ENCODE data around the gene RBM38. TPM values are rescaled to one million over a fixed set of nuclear protein-coding genes. Genes with fewer than 3 reads are reported as not detected.

Gene RBM38
- total and polyA plus RNA-seq, 12 donors: 3.0 to 30.9 (median 14.1) TPM

DNA sequence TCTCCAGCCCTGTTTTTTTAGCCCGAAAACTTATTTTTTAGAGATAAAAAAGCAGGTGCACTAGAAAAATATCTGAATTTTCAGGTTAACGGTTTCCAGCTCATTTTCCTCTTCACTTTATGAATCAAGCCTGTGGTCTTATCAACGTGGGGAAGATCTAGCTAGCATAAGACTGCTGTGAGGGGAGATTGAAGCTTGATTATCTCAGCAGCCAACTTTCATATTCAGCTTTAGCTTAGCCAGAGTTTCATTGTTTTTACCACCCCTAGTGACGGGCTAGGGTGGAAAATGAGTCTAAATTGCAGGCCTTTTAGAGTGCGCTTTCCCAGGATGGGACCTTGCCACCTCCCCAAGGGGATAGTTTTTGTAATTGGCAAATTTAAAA, 11.9 kb upstream of the RBM38 start:
- H3K36me3 ChIP-seq (replicated peaks in 1 of 2): peaks cover 0 to 44% of the 10 kb centered on the region in 2 donors
- intact Hi-C loops (cut with DNase I): no loop called here

DNA sequence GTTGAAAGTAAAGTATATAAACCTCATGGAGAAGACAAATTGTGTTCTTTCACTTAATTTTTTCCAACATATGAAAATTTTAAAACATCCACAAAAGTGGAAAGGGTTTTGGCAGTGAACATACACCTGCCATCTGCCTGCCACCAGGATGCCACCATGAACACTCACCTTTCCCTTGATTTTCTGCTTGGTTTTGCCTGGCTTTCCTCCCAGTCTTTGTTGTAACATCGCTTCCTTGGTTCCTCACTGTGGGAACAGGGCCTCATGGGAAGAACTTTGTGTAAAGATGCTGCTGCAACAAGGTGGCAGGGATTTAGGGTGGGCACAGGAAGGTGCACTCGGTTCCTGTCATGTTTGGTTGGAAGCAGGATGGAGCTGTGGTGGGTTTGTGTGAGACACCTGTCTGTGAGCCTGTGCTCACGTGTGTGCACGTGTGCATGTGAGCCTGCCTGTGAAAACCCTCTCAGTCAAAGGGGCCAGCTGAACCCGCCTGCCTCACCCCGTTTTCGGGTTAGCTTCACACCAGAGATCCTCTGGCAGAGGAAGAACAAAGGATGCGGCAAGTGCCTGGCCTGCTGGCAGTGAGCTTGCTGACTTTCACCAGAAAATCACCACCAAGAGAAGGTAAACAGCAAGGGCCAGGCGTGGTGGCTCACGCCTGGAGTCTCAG, 11.0 kb upstream of the RBM38 start:
- Histone ChIP-seq H3K4me1 (replicated peaks in 1 of 2) (peaks cover 6 to 11% of the 10 kb centered on the region in 2 donors), H3K36me3 (replicated peaks in 1 of 2) (peaks cover 0 to 34% of the 10 kb centered on the region in 2 donors), H3K9me3 (replicated peaks in 1 of 3) (no peaks in the 10 kb centered on the region), H3K4me3 (no peak overlapping the region), H3K27ac (no peak overlapping the region), H3K27me3 (no peaks in the 10 kb centered on the region)
- WGBS, 4 donors: 86 to 94% (median 91%) methylated on average over 5 to 10 of the region's 10 CpGs
- TF ChIP-seq CTCF (IDR thresholded peaks at IDR 0.05): no peak
- no peak for TF ChIP-seq POLR2A (IDR thresholded peaks at IDR 0.05)
- intact Hi-C loops (cut with DNase I): loop anchor here (2.0 to 10.0 kb wide), 3 partner anchors 113 to 215 kb away; no protein-coding TSS in a partner anchor
- DNase-seq: no peak

More for the DNA sequence above, 11.9 kb upstream of the RBM38 start:
- no peaks in the 10 kb centered on the region for H3K9me3 ChIP-seq (replicated peaks in 1 of 3)
- no peak overlapping the region for H3K27ac ChIP-seq
- H3K4me3 ChIP-seq: no peak overlapping the region
- H3K4me1 ChIP-seq (replicated peaks in 1 of 2): peaks cover 0 to 4% of the 10 kb centered on the region in 2 donors
- no peaks in the 10 kb centered on the region for H3K27me3 ChIP-seq
- no peak for DNase-seq
- TF ChIP-seq POLR2A (IDR thresholded peaks at IDR 0.05) (no peak), CTCF (IDR thresholded peaks at IDR 0.05) (no peak)
- 84 to 89% (median 87%) methylated on average over 5 of the region's 5 CpGs for WGBS, 4 donors

DNA sequence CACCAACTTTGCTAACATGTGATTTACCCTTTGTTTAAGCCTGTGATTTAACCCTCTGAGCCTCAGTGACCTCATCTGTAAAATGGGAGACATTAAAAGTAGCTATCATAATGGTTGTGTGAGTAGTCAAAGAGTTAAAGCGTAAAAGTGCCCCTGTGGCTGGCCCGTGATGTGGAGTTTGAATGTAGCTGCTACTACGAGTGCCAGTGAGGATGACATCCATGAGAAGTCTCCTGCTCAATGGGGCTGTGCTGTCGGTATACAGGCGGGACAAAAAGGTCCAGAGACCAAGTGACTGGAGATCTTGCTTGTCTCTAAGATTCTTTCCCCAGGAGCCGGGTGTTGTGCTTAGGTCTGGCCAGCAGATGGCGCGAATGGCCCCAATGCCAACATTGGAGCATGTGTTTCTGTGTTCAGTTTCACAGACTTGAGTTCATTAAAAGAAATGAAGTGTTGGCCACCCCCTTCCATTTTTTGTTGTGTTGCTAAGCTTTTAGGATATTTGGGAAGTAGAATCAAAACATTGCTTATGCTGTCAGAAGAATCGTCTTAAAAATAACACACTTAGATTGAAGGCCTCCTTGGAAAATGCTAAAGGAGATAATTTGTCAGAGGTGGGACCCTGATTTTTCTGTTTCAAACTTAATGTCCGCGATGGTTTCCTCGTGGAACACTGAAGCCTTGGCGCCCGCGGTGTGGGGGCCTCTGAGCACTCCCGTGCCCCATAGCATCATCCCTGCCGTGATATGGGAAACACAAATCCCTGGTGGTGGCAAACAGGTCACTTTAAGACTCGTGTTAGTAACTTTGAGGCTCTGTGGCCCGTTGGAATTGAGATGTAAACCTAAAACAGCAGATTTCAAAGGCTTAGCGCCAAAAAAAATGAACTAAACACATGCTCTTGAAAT, 9.3 kb upstream of the RBM38 start:
- Histone ChIP-seq H3K4me3 (no peak overlapping the region), H3K4me1 (replicated peaks in 1 of 2) (peaks cover 6 to 7% of the 10 kb centered on the region in 2 donors), H3K27me3 (no peaks in the 10 kb centered on the region), H3K36me3 (replicated peaks in 1 of 2) (peaks cover 0 to 25% of the 10 kb centered on the region in 2 donors), H3K9me3 (replicated peaks in 1 of 3) (no peaks in the 10 kb centered on the region), H3K27ac (no peak overlapping the region)
- WGBS, 4 donors: 36 to 46% (median 42%) methylated on average over 20 of the region's 20 CpGs
- DNase-seq: peak; percentile 73 to 94 (median 84)
- TF ChIP-seq CTCF (IDR thresholded peaks at IDR 0.05): peak; percentile 89 to 93 (median 90)
- peak in 1 of 2 donors; percentile 34 for TF ChIP-seq POLR2A (IDR thresholded peaks at IDR 0.05)
- intact Hi-C loops (cut with DNase I): loop anchor here (2.0 to 10.0 kb wide), 3 partner anchors 111 to 213 kb away; no protein-coding TSS in a partner anchor

DNA sequence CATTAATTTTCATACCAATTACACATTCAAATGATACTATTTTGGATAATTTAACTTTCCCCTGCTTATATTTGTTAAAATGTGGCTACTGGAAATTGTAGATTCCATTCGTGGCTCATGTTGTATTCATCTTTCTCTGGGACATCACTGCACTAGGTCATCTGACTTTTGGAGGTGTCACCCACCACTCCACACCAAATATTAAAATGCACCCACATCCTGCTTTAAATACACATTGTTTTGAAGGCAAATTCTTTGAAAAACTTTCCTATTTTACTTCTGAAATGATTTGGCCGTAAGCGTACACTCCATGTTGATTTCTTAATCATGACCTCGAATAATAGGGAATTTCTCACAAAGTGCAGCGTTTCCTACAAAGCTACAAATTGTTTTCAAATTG, 8.7 kb upstream of the RBM38 start:
- intact Hi-C loops (cut with DNase I): loop anchor here (5.0 to 10.0 kb wide), 2 partner anchors 115 to 212 kb away; no protein-coding TSS in a partner anchor
- peaks cover 0 to 20% of the 10 kb centered on the region in 2 donors for H3K36me3 ChIP-seq (replicated peaks in 1 of 2)
- 82 to 87% (median 84%) methylated on average over 5 of the region's 5 CpGs for WGBS, 4 donors
- H3K27ac ChIP-seq: no peak overlapping the region
- H3K27me3 ChIP-seq: no peaks in the 10 kb centered on the region
- H3K4me3 ChIP-seq: no peak overlapping the region
- no peaks in the 10 kb centered on the region for H3K9me3 ChIP-seq (replicated peaks in 1 of 3)
- DNase-seq: no peak
- no peak for TF ChIP-seq CTCF (IDR thresholded peaks at IDR 0.05)
- TF ChIP-seq POLR2A (IDR thresholded peaks at IDR 0.05): no peak
- peaks cover 6 to 7% of the 10 kb centered on the region in 2 donors for H3K4me1 ChIP-seq (replicated peaks in 1 of 2)

Data from adrenal gland (tissue), 12 donors.